Fibroblast of skin of scalp (primary cell): ENCODE results near the gene PCDHGA2. TPM values are rescaled to one million over a fixed set of nuclear protein-coding genes. Genes with fewer than 3 reads are reported as not detected.
"Not testable (repeated sequence)": the region's sequence is repeated elsewhere in the genome, so short reads cannot be mapped to it uniquely, and the experiment has no call there.

Source experiments
- DNase-seq: peaks from one replicate; pipeline ENCODE4 v3.0.0-alpha.2; 2013
- polyA plus RNA-seq, 2 experiments: library from polyadenylated mRNA; unstranded; fragments of 120-200 nt; gene quantifications; one replicate each; pipeline ENCODE4 v1.2.1, GENCODE V29; 2013; ENCODE audit not compliant: insufficient read length in 2 of 2

The PCDHGA2 gene
- polyA plus RNA-seq (2013, experiment 1 of 2; ENCODE audit: insufficient read length) = 3.0 TPM
- 3.3 TPM for polyA plus RNA-seq (2013, experiment 2 of 2; ENCODE audit: insufficient read length)

DNA sequence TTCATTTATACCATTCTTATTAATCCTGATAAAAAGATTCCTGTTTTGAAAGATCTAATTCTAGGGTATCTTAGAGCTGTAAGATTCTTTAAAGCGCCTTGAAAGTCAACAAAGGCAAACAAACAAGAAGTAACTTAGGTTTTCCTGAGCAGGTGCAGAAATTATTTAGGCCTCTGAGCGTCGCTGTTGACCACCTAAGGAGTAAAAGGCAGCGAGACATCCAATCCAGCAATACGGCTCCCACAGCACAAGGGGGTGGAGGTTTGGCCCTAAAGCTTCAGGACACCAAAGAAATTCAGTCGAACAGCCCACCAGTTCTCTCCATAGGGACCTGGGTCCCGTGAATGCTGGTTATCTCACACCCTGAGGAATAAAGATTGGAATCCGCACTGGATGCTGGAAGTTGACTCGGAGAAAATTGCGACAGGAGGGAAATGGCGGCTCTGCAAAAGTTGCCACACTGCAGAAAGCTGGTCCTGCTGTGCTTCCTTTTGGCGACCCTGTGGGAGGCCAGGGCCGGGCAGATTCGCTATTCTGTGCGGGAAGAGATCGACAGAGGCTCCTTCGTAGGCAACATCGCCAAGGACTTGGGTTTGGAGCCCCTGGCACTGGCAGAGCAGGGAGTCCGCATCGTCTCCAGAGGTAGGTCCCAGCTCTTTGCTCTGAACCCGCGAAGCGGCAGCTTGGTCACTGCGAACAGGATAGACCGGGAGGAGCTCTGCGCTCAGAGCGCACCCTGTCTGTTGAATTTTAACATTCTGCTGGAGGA, at the start of gene PCDHGA2:
TSS of gene PCDHGA2 (plus strand) at position 223 of the 769 bp plus-strand sequence.
- DNase-seq = peak; percentile 65

DNA sequence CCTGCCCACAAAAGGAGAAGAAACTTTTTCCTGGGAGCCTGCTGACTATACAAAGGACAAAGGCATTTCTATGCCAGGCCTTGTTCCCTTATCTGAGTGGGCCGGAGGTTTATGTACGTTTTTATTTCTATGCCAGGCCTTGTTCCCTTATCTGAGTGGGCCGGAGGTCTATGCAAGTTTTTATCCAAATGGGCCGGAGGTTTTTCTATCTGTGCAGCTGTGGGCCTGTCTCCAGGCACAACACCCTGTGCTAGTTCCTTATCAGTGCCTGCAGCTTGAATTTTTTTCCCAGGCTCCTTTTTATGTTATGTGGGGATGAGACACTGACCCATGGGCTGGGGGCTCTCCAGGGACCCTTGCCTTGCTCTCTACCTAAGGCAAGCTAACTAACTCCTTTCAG, 40.2 kb upstream of the PCDHGA2 start:
- no peak for DNase-seq

DNA sequence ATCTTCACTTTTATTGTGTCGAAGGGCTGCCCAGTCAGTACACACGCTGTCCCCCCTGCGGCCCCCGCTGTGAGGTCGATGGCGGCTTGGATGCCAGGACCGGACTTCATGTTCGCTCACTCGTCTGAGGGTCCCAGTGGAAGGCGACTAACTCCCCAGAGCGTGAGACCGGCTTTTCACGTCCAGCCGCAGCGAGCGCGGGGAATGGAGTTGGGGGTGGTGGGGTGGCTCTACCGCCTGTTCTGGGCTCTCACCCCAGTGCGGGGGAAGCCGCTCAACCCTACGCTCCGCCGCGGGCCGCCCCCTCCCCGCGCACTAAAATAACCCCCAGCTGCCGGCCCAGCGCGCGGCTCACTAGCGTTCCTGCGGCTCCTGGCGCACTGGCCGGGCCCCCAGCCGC, 34.8 kb upstream of the PCDHGA2 start, which contains the start of gene SLC25A2:
TSS of gene SLC25A2 (minus strand) at position 294 of the 400 bp plus-strand sequence. CDS start at position 110, 184 bp downstream.
- no peak for DNase-seq

DNA sequence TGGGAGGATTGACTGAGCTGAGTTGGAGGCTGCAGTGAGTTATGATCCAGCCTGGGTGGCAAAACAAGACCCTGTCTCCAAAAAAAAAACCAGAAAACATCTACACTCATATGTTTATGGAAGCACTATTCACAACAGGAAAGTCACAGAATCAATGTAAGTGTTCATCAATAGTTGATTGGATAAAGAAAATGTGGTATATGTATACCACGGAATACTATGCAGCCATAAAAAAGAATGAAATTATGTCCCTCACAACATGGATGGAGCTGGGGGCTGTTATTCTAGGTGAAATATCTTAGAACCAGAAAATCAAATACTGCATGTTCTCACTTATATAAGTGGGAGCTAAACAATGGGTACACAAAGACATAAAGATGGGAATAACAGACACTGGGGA, 31.9 kb upstream of the PCDHGA2 start:
- DNase-seq = no peak

DNA sequence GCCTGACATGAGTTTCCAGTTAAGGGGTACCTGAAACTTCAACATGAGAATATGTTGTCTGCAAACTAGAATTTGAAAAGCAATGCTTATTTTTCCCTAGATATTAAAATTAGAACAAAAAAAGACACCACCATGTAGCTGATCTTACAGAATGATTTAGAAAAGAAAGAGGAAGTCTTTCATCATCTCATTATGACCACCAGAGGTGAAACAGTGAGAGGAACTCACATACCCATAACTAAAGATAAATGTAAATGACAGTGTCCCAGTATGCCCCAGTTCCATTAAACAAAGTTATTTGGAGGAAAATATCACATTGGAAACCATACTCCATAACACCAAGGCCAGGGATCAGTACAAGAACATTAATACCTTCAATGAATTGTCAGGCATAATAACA, 24.8 kb upstream of the PCDHGA2 start:
- DNase-seq = no peak

DNA sequence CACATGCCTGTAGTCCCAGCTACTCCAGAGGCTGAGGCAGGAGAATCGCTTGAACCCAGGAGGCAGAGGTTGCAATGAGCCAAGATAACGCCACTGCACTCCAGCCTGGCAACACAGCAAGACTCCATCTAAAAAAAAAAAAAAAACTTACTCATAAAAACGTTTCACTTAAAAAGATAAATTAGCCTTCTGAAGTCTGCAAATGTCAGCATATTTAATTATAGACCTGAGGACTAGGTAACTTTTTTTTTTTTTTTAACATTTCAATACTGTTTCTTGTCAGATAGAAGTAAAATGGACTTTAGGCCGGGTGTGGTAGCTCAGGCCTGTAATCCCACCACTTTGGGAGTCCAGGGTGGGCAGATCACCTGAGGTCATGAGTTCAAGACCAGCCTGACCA, 21.6 kb upstream of the PCDHGA2 start:
- DNase-seq = not testable (repeated sequence)

DNA sequence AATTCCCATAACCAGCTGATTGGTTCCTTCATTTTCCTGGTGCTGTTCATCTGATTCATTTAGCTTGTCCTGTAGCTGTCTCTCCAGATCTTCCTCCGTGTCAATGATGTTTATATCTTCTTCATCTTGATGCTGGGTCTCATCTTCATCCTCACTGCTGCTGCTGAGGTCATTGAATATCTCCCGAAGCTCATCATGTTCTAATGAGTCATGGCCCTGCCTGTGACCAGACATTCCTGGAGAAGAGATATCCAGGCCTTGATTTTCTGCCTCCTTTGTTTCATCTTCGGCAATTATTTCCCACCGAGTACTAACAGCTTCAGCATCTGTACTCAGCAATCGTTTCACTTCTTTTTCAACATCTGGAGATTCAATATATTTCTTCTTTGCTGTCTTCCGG, 19.4 kb upstream of the PCDHGA2 start:
- no peak for DNase-seq

DNA sequence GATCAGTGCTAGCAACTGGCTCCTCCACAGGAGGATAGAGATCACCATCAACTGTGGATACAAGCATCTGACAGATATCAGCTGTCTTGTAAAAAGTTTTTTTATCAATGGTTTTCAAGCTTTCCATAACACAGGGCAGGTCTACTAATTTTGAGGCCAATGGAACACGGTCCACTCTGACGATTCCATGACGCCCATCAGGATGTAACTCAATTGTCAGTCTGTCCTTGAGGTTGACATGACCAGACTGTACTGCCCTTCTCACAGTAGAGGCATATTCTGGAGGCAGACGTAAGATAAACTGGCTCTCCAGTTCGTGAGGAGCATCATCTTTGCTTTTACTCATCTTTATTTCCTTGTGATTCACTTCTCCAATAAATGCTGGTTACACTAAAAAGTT, 18.9 kb upstream of the PCDHGA2 start:
- no peak for DNase-seq

DNA sequence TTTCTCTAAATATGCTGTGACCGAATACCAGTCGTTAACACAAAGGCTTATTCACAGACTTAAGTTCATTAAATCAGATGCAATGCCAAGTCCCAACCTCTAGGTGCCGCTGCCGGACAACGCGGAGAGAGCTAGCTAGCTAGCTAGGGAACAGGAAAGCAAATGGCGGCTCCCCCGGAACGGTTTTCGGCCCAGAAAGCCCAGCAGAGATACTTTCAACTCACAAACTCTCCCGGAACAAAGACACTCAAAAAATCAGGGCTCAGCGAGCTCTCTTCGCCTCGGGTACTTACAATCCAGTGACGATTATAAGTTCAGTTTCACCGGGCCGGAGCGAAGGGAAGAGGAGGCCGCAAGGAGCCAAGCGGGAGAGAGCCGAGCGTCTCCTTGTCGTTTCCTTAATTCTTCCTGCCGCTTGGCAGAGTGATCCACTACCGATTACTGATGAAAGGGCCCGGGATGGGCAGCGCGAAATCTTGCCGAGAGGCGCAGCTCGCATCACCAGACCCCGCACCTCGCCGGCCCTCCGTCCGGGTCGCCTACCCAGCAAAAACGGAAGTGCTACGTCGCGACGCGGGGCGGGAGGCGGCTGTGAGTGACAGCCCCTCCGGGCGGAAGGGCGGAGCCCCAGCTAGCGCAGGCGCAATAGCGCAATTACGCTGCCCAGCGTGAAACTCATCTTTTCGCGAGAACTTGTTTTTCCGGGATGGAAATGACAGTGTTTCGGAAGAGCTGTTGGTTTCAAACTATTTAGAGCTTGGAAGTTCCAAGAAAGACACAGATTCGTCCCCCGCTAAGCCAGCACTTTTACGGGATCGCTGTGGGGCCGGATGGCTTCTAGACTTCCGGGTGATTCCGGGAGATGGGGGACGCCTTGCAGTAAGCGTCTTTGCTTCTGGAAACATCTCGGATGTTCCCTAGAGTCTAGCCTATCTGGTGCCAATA, 18.1 kb upstream of the PCDHGA2 start, which contains the start of gene TAF7:
TSS of gene TAF7 (minus strand) at position 560 of the 945 bp plus-strand sequence. CDS start 740 bp downstream, outside the sequence.
- DNase-seq = peak; percentile 94

DNA sequence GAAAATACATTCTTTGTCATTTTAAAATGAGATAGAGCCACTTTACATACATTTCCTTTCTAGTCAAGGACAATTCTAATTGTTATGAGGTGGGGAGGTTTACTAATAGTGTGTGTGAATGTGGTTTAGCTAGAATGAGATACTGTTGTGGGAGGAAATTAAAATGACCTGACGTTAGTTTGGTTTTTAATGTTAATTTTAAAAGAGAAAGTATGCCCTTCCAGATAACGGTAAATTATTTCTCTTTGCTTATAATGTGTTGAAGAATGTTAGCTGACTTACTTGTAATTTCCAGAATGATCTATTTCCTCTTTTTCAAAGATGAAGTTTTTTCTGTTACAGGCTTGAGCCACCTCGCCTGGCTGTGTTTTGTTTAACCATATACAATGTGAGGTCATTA, 16.3 kb upstream of the PCDHGA2 start:
- DNase-seq = no peak

DNA sequence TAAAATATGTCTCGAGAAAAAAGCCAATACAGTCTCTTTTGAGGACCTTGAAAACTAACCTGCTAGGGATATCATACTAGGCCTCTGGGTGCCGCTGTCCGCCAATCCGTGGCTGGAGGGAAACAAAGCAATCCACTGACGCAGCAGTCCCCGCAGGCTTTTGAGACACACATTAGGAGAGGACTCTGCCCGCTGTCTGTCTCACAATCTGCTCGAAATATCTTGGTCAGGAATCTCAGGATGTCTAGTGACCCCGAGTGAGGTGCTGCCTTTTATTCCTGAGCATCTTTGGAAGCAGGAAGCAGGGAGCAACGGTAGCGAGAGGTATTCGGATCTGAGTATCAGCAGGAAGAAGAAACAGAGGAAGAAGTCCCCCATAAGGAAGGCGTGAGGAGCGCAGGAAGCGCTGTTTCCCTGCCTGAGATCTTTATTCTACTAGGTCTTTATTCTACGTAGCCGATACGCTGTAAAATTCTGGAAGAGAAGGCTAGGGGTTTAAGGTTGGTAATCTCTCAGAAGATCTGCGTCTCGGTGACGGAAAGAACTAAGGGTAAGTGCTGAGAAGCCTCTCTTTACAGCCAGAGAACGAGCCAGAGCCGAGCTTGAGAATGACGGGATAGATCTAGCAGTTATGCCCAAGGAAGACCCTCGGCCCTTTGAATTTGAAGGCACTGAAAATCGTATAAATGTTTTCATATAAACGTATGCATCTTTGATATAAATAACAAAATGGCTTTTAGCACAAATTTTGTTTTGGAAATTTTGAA, 12.3 kb upstream of the PCDHGA2 start:
- peak; percentile 76 for DNase-seq

DNA sequence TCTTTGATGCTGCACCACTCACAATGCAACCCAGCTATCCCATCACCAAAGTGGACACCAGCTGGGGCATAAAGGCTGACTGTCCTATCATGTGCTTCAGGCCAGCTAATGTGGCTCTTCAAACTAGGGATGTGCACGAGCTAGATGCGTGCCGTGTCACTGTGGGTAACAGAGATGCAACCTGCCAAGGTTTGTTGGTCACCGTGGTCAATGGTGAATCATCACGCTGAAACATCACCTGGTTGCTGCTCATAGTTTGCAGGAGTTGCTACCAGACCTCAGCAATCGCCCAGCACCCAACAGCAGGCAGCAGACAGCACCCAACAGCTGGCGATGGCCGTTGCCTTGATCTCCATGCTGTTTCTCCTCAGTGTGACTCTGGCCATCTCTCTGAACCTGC, 10.3 kb upstream of the PCDHGA2 start:
- DNase-seq = no peak

DNA sequence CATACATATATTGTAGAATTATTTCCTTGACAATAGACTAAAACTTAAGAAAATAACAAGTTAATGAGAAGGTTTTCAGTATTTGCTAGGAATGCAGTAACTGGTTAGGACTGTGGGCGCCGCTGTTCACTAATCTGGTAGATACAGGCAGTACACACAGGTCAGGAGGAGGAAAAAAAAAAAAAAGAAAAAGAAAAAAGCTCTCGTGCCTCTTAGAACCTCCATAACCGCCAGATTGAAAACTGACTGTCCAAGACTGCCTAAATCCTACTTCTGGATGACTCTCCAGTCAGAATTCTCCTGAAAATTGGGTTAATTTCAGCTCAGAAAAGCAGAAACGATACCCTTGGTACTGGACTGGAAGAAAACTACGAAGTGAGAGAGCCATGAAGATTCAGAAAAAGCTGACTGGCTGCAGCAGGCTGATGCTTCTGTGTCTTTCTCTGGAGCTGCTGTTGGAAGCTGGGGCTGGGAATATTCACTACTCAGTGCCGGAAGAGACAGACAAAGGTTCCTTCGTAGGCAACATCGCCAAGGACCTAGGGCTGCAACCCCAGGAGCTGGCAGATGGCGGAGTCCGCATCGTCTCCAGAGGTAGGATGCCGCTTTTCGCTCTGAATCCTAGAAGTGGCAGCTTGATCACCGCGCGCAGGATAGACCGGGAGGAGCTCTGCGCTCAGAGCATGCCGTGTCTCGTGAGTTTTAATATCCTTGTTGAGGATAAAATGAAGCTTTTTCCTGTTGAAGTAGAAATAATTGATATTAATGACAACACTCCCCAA, 8.1 kb upstream of the PCDHGA2 start, which contains the start of gene PCDHGA1:
TSS of gene PCDHGA1 (plus strand) at position 216 of the 782 bp plus-strand sequence.
- peak; percentile 36 for DNase-seq

DNA sequence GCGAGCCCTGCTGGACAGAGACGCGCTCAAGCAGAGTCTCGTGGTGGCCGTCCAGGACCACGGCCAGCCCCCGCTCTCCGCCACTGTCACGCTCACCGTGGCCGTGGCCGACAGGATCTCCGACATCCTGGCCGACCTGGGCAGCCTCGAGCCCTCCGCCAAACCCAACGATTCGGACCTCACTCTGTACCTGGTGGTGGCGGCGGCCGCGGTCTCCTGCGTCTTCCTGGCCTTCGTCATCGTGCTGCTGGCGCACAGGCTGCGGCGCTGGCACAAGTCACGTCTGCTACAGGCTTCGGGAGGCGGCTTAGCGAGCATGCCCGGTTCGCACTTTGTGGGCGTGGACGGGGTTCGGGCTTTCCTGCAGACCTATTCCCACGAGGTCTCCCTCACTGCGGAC, 6.0 kb upstream of the PCDHGA2 start:
- not testable (repeated sequence) for DNase-seq

DNA sequence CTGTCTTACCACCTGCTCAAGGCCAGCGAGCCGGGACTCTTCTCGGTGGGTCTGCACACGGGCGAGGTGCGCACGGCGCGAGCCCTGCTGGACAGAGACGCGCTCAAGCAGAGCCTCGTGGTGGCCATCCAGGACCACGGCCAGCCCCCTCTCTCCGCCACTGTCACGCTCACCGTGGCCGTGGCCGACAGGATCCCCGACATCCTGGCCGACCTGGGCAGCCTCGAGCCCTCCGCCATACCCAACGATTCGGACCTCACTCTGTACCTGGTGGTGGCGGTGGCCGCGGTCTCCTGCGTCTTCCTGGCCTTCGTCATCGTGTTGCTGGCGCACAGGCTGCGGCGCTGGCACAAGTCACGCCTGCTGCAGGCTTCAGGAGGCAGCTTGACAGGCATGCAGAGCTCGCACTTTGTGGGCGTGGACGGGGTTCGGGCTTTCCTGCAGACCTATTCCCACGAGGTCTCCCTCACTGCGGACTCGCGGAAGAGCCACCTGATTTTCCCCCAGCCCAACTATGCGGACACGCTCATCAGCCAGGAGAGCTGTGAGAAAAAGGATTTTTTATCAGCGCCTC, 2.3 kb downstream of the PCDHGA2 start:
- DNase-seq = not testable (repeated sequence)

DNA sequence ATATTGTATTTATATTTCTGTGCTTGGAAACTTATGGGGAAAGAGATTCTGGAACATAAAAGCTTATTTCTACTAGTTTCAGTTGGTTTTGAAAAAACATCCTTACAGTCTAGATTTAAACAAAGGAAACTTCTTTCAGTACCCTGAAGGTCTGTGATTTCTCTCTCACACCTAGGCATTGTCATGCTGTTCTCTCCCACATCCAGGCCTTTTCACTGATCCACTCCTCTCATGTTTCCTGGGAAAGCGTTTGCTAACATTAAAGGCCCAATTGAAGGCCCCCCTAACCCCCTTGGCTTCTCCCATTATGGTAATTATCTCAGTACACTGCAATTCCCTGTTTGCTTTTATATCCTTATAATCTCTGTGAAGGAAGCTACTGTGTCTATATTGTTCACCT, 4.2 kb downstream of the PCDHGA2 start:
- DNase-seq = no peak

DNA sequence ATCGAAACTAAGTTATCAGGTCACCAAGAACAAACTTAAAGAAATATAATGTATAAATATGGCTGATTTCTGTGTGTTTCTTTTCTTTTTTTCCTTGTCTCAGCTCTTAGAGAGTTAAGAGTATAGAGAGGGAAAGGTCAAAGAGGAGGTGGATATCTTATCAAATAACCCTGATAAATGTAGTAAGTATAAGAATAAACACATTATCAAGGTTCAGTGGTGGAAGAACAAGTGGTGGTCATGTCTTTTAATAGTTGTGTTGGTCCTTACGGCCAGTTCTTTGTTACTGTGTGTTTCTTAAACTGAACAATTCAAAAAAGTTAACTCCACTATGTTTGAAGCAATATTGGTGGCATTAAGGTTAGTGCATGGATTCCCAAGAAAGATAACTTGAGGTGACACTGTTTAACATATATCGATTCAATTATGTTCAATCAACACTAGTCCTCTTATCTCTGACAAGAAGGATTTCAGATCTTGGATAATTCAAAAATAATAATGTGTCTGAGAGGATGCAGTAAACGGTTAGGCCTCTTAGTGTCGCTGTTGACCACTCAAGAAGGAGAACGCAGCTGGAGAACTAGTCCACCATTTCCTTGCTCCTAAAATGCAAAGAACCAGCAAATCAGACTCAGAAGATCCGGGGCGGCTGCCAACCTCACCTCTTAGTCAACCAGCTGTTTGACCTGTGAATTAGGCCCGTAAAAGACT, 4.8 kb downstream of the PCDHGA2 start, which contains the start of gene PCDHGA3:
TSS of gene PCDHGA3 (plus strand) at position 588 of the 711 bp plus-strand sequence. CDS start 205 bp downstream, outside the sequence.
- peak; percentile 64 for DNase-seq

DNA sequence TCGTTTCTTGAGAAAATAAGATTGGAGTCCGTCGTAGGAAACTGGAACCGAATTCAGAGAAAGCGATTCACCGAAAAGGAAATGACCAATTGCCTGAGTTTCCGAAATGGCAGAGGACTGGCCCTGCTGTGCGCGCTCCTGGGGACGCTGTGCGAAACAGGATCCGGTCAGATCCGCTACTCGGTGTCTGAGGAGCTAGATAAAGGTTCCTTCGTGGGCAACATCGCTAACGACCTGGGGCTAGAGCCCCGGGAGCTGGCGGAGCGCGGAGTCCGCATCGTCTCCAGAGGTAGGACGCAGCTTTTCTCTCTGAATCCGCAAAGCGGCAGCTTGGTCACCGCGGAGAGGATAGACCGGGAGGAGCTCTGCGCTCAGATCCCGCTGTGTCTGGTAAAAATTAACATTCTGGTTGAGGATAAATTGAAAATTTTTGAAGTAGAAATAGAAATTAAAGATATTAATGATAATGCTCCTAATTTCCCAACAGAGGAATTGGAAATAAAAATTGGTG, 5.4 kb downstream of the PCDHGA2 start:
- no peak for DNase-seq

DNA sequence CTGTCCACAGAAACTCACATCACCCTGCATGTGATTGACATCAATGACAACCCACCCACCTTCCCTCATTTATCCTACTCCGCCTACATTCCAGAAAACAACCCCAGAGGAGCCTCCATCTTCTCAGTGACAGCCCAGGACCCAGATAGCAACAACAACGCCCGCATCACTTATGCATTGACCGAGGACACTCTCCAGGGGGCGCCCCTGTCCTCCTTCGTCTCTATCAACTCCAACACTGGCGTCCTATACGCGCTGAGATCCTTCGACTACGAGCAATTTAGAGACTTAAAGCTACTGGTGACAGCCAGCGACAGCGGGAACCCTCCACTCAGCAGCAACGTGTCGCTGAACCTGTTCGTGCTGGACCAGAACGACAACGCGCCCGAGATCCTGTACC, 6.8 kb downstream of the PCDHGA2 start:
- DNase-seq = no peak

DNA sequence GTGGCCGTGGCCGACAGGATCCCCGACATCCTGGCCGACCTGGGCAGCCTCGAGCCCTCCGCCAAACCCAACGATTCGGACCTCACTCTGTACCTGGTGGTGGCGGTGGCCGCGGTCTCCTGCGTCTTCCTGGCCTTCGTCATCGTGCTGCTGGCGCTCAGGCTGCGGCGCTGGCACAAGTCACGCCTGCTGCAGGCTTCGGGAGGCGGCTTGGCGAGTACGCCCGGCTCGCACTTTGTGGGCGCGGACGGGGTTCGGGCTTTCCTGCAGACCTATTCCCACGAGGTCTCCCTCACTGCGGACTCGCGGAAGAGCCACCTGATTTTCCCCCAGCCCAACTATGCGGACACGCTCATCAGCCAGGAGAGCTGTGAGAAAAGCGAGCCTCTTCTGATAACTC, 7.5 kb downstream of the PCDHGA2 start:
- not testable (repeated sequence) for DNase-seq
